ENCODE measurements around the gene FAM217B.

Gene FAM217B

DNA sequence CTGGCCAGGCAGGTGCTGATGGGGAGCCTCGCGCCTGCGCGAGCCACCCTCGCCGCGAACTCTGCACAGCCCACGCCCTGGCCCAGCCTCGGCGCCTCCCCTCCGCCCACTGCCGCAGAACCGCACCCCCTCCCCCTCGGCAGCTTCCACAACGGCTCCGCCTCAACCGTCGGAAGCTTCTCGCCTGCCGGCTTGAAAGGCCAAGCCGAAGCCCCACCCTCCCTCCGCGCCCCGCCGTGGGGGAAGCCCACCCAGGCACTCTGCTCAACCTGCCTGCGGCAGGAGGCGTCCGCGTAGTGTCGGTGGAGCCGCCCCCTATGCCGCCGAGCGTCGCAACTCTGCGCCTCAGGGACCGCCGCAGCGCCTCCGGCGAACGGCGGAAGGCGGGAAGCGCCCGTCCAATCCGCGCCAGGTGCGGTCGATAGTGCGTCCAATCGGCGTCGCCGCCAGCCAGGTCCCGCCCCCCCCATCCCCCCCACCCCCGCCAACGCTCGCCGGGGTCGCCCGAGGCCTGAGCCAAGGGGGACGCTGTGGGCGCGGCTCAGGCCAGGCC, 6.8 kb upstream of the FAM217B start, which contains the start of gene SYCP2:
Gene SYCP2 (minus strand): TSS at position 342 of the 553 bp plus-strand sequence. CDS start 11,224 bp downstream, outside the sequence.
- TF ChIP-seq, protein P1, sequence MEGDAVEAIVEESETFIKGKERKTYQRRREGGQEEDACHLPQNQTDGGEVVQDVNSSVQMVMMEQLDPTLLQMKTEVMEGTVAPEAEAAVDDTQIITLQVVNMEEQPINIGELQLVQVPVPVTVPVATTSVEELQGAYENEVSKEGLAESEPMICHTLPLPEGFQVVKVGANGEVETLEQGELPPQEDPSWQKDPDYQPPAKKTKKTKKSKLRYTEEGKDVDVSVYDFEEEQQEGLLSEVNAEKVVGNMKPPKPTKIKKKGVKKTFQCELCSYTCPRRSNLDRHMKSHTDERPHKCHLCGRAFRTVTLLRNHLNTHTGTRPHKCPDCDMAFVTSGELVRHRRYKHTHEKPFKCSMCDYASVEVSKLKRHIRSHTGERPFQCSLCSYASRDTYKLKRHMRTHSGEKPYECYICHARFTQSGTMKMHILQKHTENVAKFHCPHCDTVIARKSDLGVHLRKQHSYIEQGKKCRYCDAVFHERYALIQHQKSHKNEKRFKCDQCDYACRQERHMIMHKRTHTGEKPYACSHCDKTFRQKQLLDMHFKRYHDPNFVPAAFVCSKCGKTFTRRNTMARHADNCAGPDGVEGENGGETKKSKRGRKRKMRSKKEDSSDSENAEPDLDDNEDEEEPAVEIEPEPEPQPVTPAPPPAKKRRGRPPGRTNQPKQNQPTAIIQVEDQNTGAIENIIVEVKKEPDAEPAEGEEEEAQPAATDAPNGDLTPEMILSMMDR (conservative IDR thresholded peaks at IDR 0.05): no peak
- H3K27ac ChIP-seq: peak within 1 kb of the TSS; percentile 93

DNA sequence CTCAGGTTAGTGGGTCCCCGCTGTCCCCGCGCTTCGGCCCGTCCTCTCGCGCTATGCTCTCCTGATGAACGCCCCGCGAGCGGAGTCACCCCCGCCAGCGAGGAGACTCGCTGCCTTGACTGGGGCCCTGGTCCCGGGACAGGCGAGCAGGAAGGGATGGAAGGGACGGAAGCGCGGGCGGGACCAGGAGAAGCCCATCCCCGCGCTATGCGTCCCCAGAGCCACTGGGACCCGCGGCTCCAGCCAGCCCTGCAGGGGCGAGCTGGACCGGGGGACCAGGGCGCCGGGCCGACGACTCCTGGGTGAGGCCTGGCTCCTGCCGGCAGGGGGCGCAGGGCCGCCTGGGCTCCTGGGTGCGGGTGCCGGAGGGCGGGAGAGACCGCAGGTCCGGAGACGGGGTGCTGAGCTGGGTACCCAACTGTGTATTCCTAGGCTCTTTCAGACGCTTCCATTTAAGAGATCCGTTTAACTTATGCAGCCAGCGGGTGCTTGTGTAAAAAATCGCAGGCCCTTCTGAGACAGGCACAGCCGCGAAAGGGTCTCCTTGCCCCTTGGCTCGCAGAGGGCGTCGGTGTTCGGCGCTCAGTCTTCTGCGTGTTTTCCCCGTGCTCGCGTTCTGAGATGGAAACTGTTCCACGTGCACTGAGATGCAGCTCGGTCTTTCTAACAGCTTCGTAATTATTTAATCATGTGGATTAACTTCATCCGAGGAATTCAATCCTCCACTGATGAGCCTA, 6.2 kb upstream of the FAM217B start:
- TF ChIP-seq, protein P1 (conservative IDR thresholded peaks at IDR 0.05): peak; percentile 99
- peak overlapping the region; percentile 93 for H3K27ac ChIP-seq

DNA sequence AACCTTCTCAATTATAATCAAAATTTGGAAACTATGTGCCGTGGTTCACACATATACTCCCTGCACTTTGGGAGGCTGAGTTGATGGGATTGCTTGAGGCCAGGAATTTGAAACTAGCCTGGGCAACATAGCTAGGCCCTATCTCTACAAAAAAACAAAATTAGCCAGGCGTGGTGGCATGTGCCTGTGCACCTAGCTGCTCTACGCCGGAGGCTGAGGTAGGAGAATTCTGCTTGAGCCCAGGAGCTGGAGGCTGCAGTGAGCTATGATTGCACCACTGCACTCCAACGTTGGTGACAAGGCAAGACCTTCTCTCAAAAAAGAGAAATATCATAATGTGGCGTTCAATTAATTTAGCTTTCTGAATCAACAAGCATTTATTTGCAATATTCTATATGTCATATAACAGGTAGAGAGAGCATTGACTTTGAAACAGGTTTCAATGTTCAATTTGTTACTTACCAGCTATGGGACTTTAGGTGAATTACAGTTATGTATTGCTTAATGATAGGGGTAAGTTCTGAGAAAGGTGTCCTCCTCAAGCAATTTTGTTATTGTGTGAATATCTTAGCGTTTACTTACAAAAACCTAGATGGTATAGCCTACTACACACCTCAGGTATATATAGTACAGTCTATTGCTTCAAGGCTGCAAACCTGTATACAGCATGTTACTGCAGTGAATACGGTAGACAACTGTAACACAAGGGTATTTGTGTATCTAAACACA, 4.6 kb upstream of the FAM217B start:
- H3K27ac ChIP-seq: peak overlapping the region; percentile 98; the same call in 1 of the 2 replicates
- TF ChIP-seq, protein P1 (conservative IDR thresholded peaks at IDR 0.05): no peak

DNA sequence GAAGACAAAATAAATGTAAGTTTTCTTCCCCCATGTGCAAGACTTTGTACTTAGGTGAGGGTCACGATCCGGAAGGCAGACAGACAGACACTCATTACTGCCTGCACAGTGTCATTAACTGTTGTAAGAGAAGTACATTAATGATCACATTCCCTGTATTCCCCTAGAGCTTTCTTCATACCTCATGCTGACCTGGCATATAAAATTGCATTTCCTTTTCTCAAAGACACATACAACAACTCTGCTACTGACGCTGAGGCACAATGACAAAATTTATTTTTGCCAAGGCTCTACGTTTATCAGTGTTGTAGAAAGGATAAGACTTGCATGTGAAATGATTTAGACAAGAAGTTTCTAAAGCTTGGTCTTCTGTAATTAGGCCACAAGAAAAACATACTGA, 3.8 kb upstream of the FAM217B start:
- H3K27ac ChIP-seq: peak overlapping the region; percentile 98; the same call in 1 of the 2 replicates
- TF ChIP-seq, protein P1 (conservative IDR thresholded peaks at IDR 0.05): no peak

DNA sequence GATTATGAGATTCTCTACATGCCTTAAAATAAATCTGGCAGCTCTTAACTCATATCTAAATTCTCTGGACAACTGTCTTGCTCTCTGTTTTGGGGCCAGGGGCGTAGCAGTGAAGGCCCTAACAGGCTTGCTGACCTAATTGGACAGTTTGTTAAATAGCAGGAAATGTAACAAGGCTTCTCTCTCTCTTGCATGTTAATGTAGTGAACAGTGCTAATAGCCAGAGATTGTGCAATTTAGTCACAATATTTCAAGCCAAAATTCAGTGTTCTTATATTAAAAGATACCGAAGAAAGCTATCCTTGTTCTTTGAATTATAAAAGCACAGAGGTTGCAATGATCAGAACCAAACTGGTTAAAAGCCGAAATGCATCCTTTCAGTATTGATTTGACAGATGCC, 3.0 kb upstream of the FAM217B start:
- H3K27ac ChIP-seq: peak overlapping the region; percentile 98
- TF ChIP-seq, protein P1 (conservative IDR thresholded peaks at IDR 0.05): no peak

DNA sequence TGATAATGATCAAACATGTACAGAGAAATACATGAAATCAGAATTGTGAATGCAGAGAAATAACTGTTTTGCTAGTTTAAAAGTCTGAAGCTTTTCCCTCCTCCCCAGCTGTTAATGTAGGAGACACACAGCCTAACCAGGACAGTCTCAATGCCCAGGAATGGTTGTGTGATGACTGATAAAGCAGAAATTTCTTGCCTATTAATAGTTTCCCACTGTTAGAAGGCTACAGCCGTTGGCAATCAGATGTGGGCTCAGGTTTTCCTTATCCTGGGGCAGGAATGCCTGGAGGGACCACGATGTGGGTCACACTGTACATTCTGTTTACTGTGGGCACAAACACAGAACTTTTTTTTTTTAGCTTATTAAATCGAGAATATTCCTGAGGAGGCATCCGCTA, 2.0 kb upstream of the FAM217B start:
- H3K27ac ChIP-seq: peak overlapping the region; percentile 98
- TF ChIP-seq, protein P1 (conservative IDR thresholded peaks at IDR 0.05): no peak

DNA sequence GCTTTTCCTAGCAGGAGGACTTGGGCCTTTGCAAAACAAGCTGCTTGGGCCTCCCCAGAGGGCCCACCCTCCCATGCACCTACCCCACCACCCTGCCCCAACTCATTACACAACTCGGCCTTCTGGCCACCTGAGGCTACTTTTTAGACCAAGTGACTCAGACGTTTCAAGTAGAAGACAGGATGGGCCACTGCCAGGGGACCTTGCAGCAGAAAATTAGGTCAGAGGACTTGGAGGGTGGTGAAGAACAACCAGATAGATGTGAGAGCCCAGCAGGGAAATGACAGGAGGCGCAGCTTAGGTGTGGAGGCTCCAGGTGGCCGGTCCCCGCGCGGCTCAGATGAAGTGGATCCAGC, 1.5 kb upstream of the FAM217B start:
- H3K27ac ChIP-seq: peak overlapping the region; percentile 98
- TF ChIP-seq, protein P1 (conservative IDR thresholded peaks at IDR 0.05): no peak
